HG03175 (cell line): ENCODE measurements around the gene HEXIM1.

Source experiments
- ATAC-seq: cut with Tn5 transposase; IDR thresholded peaks from one replicate; pipeline ENCODE4 v1.9.1; 2021; ENCODE audit warnings: mild to moderate bottlenecking, moderate library complexity; ENCODE audit not compliant: unreplicated experiment

Gene HEXIM1

GRCh38 chr17:45144199-45145034, 3.9 kb upstream of the HEXIM1 start:
- no peak for ATAC-seq

- no peak for ATAC-seq
Observed at GRCh38 chr17:45145035-45145389, 3.3 kb upstream of the HEXIM1 start.

DNA sequence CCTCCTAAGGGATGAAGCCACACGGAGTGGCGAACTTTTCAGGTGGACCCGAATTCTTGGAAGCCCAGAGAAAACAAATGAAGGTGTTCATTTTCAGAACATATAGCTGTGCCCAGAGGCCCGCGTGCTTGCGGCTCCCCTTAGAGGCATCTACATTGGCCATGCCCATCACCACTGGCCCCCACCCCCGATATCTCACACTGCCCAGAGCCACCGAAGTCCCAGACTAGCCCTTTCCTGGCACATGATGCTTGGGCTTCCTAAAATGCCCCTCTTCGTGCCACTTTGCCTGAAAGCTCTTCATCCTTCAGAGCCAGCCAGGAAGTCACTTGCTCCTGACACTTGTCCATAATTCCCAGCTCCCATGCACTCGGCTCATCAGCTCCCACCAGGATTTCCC, 2.1 kb upstream of the HEXIM1 start:
- ATAC-seq: no peak

DNA sequence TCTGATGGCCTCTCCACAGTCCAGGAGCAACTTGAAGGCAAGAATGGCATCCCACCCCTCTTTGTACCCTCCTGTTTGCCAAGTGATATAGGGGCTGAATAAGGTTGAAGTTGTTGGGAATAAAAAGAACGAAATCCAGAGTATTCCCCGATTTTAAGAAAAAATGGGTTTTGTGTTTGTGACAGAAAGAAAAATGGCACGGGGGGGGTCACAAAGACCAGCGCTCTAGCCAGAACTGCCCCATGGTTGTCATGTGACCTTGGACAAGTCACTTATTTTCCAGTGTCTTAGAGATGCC, 1.7 kb upstream of the HEXIM1 start:
- no peak for ATAC-seq

GRCh38 chr17:45146890-45147580, 1.2 kb upstream of the HEXIM1 start:
- ATAC-seq: no peak

- ATAC-seq: no peak
Observed at GRCh38 chr17:45147581-45148182, 593 bp upstream of the HEXIM1 start.

- ATAC-seq: no peak
Observed at GRCh38 chr17:45149037-45149668, 878 bp downstream of the HEXIM1 start.

DNA sequence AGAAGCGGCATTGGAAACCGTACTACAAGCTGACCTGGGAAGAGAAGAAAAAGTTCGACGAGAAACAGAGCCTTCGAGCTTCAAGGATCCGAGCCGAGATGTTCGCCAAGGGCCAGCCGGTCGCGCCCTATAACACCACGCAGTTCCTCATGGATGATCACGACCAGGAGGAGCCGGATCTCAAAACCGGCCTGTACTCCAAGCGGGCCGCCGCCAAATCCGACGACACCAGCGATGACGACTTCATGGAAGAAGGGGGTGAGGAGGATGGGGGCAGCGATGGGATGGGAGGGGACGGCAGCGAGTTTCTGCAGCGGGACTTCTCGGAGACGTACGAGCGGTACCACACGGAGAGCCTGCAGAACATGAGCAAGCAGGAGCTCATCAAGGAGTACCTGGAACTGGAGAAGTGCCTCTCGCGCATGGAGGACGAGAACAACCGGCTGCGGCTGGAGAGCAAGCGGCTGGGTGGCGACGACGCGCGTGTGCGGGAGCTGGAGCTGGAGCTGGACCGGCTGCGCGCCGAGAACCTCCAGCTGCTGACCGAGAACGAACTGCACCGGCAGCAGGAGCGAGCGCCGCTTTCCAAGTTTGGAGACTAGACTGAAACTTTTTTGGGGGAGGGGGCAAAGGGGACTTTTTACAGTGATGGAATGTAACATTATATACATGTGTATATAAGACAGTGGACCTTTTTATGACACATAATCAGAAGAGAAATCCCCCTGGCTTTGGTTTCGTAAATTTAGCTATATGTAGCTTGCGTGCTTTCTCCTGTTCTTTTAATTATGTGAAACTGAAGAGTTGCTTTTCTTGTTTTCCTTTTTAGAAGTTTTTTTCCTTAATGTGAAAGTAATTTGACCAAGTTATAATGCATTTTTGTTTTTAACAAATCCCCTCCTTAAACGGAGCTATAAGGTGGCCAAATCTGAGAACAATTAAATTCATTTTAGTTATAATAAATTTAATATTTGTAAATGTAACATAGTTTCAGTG, 1.7 kb downstream of the HEXIM1 start:
- no peak for ATAC-seq

GRCh38 chr17:45150911-45151809, 2.9 kb downstream of the HEXIM1 start:
- ATAC-seq: no peak

DNA sequence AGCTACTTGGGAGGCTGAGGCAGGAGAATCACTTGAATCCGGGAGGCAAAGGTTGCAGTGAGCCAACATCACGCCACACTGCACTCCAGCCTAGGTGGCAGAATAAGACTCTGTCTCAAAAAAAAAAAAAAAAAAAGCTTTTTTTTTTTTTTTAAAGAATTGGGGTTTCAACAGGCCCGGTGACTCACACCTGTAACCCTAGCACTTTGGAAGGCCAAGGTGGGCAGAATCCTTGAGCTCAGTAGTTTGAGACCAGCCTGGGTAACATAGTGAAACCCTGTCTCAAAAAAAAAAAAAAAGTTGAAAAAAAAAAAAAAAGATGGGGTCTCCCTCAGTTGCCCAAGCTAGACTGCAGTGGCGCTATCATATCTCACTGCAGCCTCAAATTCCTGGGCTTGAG, 6.8 kb downstream of the HEXIM1 start:
- no peak for ATAC-seq

DNA sequence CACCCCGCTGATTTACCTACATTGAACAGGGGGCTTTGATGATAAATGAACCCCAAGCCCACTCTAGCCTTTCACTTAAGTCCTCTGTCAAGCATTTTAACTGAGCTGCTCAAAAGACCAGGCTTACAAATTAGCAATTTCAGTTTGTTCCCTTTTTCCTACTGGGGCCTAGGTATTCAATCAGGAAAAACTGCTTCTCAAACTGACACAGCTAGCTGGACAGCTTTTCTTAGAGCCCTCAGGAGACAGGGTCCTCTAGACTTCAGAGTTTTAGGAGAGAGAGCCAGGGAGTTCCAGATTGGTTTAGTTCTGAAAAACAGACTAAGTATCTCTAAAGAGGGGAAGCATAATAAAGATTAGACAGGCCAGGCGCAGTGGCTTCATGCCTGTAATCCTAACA, 7.2 kb downstream of the HEXIM1 start:
- no peak for ATAC-seq

DNA sequence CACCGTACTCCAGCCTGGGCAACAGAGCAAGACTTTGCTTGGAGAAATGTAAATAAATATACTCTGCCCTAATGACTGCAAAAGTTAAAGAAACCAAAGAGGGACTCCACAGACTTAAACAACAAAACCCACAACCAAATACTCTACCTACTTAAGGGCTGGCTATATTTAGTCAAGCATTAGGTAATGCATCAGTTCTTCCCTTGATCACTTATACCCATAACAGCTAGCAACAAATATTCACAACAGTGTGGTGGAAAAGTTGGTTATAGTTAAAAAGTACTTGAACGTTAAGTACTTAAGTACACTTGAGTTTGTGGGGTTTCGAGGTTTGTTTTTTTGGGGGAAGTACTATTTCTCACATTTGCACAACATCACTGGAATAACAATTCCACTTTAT, 8.0 kb downstream of the HEXIM1 start:
- ATAC-seq: no peak

DNA sequence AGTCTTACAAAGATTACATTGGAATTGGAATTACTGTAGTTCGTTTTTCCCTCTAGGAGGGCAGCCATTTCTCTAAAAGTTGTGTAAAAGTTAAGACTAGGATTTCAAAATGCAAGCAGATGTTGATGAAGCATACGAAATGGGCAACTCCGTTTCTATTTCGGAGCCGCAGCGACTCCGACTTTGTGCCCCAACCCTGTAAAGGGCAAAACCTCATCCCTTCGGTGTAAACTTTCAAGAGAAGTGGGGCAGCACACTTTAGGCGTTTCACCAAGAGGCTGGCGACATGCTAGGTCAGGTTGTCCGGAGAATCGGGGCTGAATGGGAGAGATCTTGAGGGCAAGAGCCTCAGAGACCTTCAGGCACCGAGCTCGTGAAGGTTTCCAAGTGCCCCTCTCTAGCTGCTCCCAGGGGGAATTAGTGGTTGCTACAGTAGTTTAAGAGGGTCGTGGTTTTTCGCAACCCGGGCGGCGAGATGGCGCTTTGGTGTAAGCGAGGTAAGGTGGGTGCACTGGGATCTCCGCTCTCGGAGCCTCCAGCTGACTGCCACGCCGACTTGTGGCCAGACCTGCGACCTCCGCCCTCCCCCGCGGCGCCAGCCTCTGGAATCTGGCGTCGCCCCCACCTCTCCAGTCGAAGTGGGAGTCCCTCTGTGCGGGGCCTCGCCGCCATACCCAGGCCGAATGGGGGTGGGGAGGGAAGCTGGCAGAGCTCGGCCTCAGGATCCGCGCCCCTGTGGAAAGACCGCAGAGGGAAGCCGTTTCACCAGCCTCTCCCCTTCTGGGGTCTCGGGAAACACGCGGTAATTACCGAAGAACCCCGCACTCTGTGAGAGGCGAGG, 12.4 kb downstream of the HEXIM1 start:
- ATAC-seq: peak; percentile 8

GRCh38 chr17:45161288-45162024, 13.2 kb downstream of the HEXIM1 start, which contains the start of gene HEXIM2:
HEXIM2 (plus strand) TSS chr17:45161875; CDS start chr17:45162794, 919 bp downstream.
- ATAC-seq: peak; percentile 95

DNA sequence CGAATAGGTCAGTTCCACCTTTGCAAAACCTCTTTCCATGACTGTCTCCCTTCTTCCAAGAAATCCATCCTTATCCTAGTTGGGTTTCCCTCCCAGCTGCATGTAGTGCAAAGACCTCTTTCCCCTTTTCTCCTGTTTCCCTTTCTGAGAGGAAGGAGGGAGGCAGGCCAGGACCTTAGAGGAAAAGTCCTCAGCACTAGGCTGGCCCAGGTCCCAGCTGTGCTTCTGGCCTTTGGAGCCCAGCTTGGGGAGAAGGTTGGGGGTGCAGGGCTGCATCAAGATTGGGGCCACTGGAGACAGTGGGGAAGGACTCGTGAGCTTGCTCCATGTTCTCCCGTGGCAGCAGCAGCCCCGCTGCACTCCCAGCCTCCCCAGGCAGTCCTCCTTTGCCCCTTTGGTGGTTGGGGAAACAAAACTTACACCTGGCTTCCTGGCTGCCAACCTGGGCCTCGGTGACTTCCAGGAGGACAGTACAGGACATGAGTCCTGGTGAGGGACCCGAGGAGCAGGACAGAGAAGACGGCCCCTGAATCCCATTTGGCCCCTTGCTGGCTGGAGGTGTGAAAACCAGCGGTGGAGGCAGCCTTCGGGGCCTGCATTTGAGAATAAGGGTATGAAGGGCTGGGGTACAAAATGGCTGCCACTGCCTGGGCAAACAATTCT, 13.9 kb downstream of the HEXIM1 start:
- ATAC-seq: no peak

GRCh38 chr17:45164734-45165269, 16.5 kb downstream of the HEXIM1 start:
- no peak for ATAC-seq
